Measurements from ENCODE around the gene RC3H1. TPM values are rescaled to one million over a fixed set of nuclear protein-coding genes. Genes with fewer than 3 reads are reported as not detected.

Gene RC3H1
- total and polyA plus RNA-seq, 10 of the 15 experiments (the other 5 are each of a cell fraction or from before 2014, with no cell fraction given), result 1.4 to 33.9 (median 11.8) TPM

GRCh38 chr1:174021591-174022079 is 522 bp downstream of the RC3H1 start (continued):
- TF ChIP-seq E2F4 (IDR thresholded peaks at IDR 0.05; ENCODE audit: low read depth, low read length), result no peak
- no peak for TF ChIP-seq ETV6 (conservative IDR thresholded peaks at IDR 0.05 in 1 of 2, IDR thresholded peaks at IDR 0.05 in 1 of 2; ENCODE audit: borderline replicate concordance in 1 of 2, low read depth in 1 of 2)
- no peak for TF ChIP-seq SIN3A (IDR thresholded peaks at IDR 0.05; ENCODE audit: low read depth, low read length)
- TF ChIP-seq LARP7 (IDR thresholded peaks at IDR 0.05), result 0 out of 2 replicates have a peak, but pooled peaks have one; percentile 97
- TF ChIP-seq EGR1 (IDR thresholded peaks at IDR 0.05; ENCODE audit: borderline replicate concordance in 1 of 2, low read depth in 2 of 2, low read length in 2 of 2), result no peak
- no peak for TF ChIP-seq FOXK2 (IDR thresholded peaks at IDR 0.05)
- peak; percentile 77; the same call in 1 of the 2 replicates for TF ChIP-seq NKRF (conservative IDR thresholded peaks at IDR 0.05)
- no peak for TF ChIP-seq SP1 (IDR thresholded peaks at IDR 0.05; ENCODE audit: low read depth, low read length)

- Histone ChIP-seq H3K4me3 (peak overlapping the region; percentile 63), H3K79me2 (ENCODE audit: control insufficient read depth, insufficient read depth, low read length) (peaks cover 79% of the 10 kb centered on the region), H3K27me3 (replicated peaks in 1 of 2; ENCODE audit: control insufficient read depth in 2 of 2, insufficient read depth in 2 of 2, low read length in 1 of 2) (no peaks in the 10 kb centered on the region), H3K9me3 (replicated peaks; ENCODE audit: control insufficient read depth, insufficient read depth, low read length) (no peaks in the 10 kb centered on the region), H3K4me1 (ENCODE audit: control insufficient read depth, insufficient read depth, low read length) (peaks cover 5% of the 10 kb centered on the region), H4K20me1 (ENCODE audit: control insufficient read depth, insufficient read depth) (peaks cover 5% of the 10 kb centered on the region; the same call in 1 of the 2 replicates), H2AFZ (ENCODE audit: control insufficient read depth, low read depth, low read length) (no peak overlapping the region), H3K27ac (ENCODE audit: control insufficient read depth, insufficient read depth) (no peak overlapping the region), H3K36me3 (ENCODE audit: control insufficient read depth in 2 of 2, insufficient read depth in 2 of 2, low read length in 1 of 2) (no peaks in the 10 kb centered on the region; a peak in 1 of 4 replicates), H3K9ac (ENCODE audit: control insufficient read depth, insufficient read depth, low read length) (no peak overlapping the region), H3K4me2 (ENCODE audit: control insufficient read depth, insufficient read depth) (peak overlapping the region; percentile 38)
- ATAC-seq, result no peak
- BruUV-seq (replicated peaks), result no TSS peak
- WGBS (ENCODE audit: insufficient coverage, insufficient replicate concordance, low lambda C conversion rate, missing lambda C conversion rate), result 74% methylated on average over 2 of the region's 2 CpGs
- ChIA-PET RAD21 (ENCODE audit: unreplicated experiment) (interaction anchor here (0.8 to 3.6 kb wide), 6 partner anchors 13 to 244 kb away, joined by 3 to 23 read pairs (median 4); partner anchors contain the start of gene ZBTB37), CTCF (interaction anchor here (0.9 to 1.1 kb wide), 2 partner anchors 9 to 727 kb away, joined by 3 to 4 read pairs; no protein-coding TSS in a partner anchor), POLR2A (interaction anchor here (0.6 to 1.2 kb wide), 3 partner anchors 9 to 150 kb away, joined by 3 to 5 read pairs (median 4); partner anchors contain the start of genes GAS5 and ZBTB37), SMC1A (ENCODE audit: uncharacterized antibody, unreplicated experiment) (interaction anchor here (0.8 to 1.9 kb wide), 4 partner anchors 14 to 243 kb away, joined by 3 to 16 read pairs (median 4); no protein-coding TSS in a partner anchor)
- no peak for FAIRE-seq
- intact Hi-C loops (cut with micrococcal nuclease; ENCODE audit: unreplicated experiment), result no loop called here
- in situ Hi-C loops (cut with MboI), result no loop called here
- no peak for DNase-seq (ENCODE audit: low read depth, low spot score)
- no peak for TF ChIP-seq SUPT20H (IDR thresholded peaks at IDR 0.05; ENCODE audit: borderline replicate concordance, control insufficient read depth, low read depth, low read length)
- TF ChIP-seq ZNF207 (IDR thresholded peaks at IDR 0.05; ENCODE audit: borderline replicate concordance), result no peak
- TF ChIP-seq TBL1XR1 (IDR thresholded peaks at IDR 0.05; ENCODE audit: low read depth, low read length), result no peak
- TF ChIP-seq ATF2 (IDR thresholded peaks at IDR 0.05; ENCODE audit: low read length), result no peak
- TF ChIP-seq CTCF (IDR thresholded peaks at IDR 0.05 in 2 of 3, conservative IDR thresholded peaks at IDR 0.05 in 1 of 3; ENCODE audit: control insufficient read depth in 2 of 3, extremely low read depth in 1 of 3, insufficient read depth in 1 of 3, low read depth in 3 of 3, low read length in 3 of 3), result no peak
- TF ChIP-seq NFYB (IDR thresholded peaks at IDR 0.05; ENCODE audit: insufficient read depth, low read depth, low read length), result no peak
- TF ChIP-seq BHLHE40 (IDR thresholded peaks at IDR 0.05; ENCODE audit: borderline replicate concordance in 1 of 2, low read depth in 2 of 2, low read length in 1 of 2), result no peak
Observed at GRCh38 chr1:174018565-174018964, 3.6 kb downstream of the RC3H1 start.
